Activated B cell treated with CpG ODN at 0.5 μM for 24 hours (primary cell): ENCODE data around the gene ABLIM2. TPM values are rescaled to one million over a fixed set of nuclear protein-coding genes. Genes with fewer than 3 reads are reported as not detected.

Experiments
- ATAC-seq: fragments of 200-7000 bp; cut with Tn5 transposase; one replicate; pipeline ENCODE4 v1.10.0; 2021; ENCODE audit warnings: low read depth, mild to moderate bottlenecking, moderate library complexity
- CTCF ChIA-PET: fragments of 350-600 bp; sonication (Branson Sonifier 250); formaldehyde crosslinking; loops from one replicate; lab custom pipeline; 2021; ENCODE audit warnings: antibody characterized with exemption; lab: Charles Lee
- POLR2A ChIA-PET: fragments of 350-600 bp; sonication (Branson Sonifier 250); formaldehyde crosslinking; loops from one replicate; lab custom pipeline; 2021; ENCODE audit warnings: antibody characterized with exemption; lab: Charles Lee
- DNase-seq: peaks from one replicate; pipeline ENCODE4 v3.0.0; 2022
- H3K27ac Mint-ChIP-seq: one replicate; pipeline ENCODE4 v1.8.0; 2020; ENCODE audit warnings: mixed read lengths
- H3K27me3 Mint-ChIP-seq: one replicate; pipeline ENCODE4 v1.8.0; 2021; ENCODE audit warnings: mixed read lengths
- H3K36me3 Mint-ChIP-seq: one replicate; pipeline ENCODE4 v1.8.0; 2021; ENCODE audit warnings: low read depth, mixed read lengths
- H3K4me1 Mint-ChIP-seq: one replicate; pipeline ENCODE4 v1.8.0; 2021; ENCODE audit warnings: mixed read lengths
- H3K4me3 Mint-ChIP-seq: one replicate; pipeline ENCODE4 v1.8.0; 2020; ENCODE audit warnings: mild to moderate bottlenecking, mixed read lengths
- H3K9me3 Mint-ChIP-seq: one replicate; pipeline ENCODE4 v1.8.0; 2020; ENCODE audit warnings: mixed read lengths
- intact Hi-C: fragments of 100-400 bp; cut with micrococcal nuclease; formaldehyde crosslinking; loops from one replicate; pipeline ENCODE4 v1.15.1; 2024
- total RNA-seq: library from RNA; stranded (reverse); gene quantifications from 2 replicates; pipeline ENCODE4 v1.2.3, GENCODE V29; 2022
- TF ChIP-seq, protein P1 (sequence below): fragments of 200-600 bp; IDR thresholded peaks from one replicate; pipeline ENCODE4 v1.8.0; 2022; ENCODE audit warnings: antibody characterized with exemption, mild to moderate bottlenecking

Gene ABLIM2
- total RNA-seq, 1 donor from 2014 or later: 5.2 TPM

DNA sequence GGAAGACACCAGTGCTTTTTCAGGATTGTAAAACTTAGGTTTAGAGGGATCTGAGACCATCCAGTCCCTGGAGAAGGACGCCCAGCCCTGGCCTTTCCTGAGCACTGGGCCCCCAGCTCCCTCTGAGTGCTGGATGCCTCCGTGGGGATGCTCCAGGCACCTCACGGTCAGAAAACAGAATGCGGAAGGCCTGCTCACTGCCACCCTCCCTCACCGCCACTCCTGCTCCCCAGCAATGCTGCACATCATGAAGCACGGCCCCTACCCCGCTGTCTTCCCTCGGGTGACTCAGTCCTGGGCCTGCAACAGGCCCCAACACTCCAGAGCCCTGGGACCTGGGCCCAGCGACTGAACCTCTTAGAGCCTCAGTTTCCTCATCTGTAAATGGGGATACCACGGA, 26.2 kb downstream of the ABLIM2 start:
- Mint-ChIP-seq H3K4me1 (peaks cover 4% of the 10 kb centered on the region), H3K36me3 (no peaks in the 10 kb centered on the region), H3K4me3 (no peak overlapping the region), H3K27me3 (peaks cover 18% of the 10 kb centered on the region), H3K27ac (no peak overlapping the region), H3K9me3 (no peaks in the 10 kb centered on the region)
- POLR2A ChIA-PET: no interaction called here
- intact Hi-C loops: no loop called here
- CTCF ChIA-PET: no interaction called here
- TF ChIP-seq, protein P1, sequence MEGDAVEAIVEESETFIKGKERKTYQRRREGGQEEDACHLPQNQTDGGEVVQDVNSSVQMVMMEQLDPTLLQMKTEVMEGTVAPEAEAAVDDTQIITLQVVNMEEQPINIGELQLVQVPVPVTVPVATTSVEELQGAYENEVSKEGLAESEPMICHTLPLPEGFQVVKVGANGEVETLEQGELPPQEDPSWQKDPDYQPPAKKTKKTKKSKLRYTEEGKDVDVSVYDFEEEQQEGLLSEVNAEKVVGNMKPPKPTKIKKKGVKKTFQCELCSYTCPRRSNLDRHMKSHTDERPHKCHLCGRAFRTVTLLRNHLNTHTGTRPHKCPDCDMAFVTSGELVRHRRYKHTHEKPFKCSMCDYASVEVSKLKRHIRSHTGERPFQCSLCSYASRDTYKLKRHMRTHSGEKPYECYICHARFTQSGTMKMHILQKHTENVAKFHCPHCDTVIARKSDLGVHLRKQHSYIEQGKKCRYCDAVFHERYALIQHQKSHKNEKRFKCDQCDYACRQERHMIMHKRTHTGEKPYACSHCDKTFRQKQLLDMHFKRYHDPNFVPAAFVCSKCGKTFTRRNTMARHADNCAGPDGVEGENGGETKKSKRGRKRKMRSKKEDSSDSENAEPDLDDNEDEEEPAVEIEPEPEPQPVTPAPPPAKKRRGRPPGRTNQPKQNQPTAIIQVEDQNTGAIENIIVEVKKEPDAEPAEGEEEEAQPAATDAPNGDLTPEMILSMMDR: no peak
- ATAC-seq (no peak), DNase-seq (no peak)

DNA sequence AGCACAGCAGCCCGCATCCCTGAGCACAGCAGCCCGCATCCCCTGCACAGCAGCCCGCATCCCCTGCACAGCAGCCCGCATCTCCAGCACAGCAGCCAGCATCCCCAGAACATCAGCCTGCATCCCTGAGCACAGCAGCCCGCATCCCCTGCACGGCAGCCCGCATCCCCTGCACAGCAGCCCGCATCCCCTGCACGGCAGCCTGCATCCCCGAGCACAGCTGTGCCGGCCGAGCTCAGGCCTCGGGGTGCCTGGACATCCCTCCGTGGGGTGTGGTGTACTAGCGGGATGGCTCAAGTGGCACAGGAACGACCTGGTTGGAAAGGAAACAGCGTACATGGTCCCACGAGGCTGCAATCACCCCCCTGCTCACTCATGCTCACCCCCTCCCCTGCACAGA, 26.8 kb downstream of the ABLIM2 start:
- DNase-seq (no peak), ATAC-seq (no peak)
- TF ChIP-seq, protein P1: no peak
- POLR2A ChIA-PET: no interaction called here
- intact Hi-C loops: no loop called here
- Mint-ChIP-seq H3K36me3 (no peaks in the 10 kb centered on the region), H3K27me3 (peaks cover 18% of the 10 kb centered on the region), H3K9me3 (no peaks in the 10 kb centered on the region), H3K4me1 (peaks cover 4% of the 10 kb centered on the region), H3K4me3 (no peak overlapping the region), H3K27ac (no peak overlapping the region)
- CTCF ChIA-PET: no interaction called here

DNA sequence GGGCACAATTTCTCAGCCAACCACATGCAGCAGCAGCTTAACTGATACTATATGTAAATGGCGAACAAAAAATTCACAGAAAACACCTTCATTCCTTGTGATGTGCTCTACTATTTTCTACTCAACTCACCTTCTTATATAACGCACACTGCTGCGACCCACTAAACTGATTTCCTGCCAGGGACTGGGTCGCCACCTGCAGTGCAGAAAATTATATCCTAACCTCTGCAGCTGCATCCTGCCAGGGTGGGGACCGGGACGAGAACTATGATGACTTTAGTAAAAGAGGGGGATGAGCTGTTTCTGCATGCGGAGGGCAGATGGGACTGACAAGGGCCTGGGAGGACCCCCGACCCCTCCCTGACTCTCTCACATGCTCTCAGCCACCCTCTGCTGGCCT, 27.4 kb downstream of the ABLIM2 start:
- peaks cover 4% of the 10 kb centered on the region for H3K4me1 Mint-ChIP-seq
- TF ChIP-seq, protein P1: no peak

DNA sequence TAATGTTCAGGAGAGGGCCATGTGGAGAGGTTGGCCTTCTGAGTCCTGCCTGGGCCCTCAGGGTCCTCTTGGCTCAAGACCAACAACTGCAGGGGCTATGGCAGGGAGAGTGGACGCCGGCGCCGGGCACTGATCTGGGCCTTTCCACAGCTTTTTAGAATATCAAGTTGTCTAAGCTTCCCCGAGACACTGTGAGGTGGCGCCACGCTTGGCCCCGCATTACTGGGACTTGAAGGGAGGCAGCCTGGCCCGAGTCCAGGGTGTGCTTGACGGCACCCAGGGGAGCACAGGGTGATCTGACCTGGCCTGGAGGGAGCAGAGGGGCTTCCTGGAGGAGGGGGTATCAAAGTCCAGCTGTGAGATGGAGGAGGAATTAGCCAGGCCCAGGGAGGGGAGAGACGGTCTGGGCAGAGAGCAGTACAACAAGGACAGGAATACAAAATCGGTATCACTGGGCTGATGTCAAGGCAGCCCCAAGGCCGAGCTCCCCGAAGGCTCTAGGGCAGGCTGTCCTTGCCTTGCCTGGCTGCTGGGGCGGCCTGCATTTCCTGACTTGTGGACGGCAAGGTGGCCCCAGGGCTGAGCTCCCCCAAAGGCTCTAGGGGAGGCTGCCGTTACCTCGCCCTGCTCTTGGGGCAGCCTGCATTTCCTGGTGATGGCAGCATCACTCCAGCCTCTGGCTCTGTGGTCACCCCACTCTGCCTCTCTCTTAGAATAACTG, 28.1 kb downstream of the ABLIM2 start:
- intact Hi-C loops: no loop called here

More for the DNA sequence above, 27.4 kb downstream of the ABLIM2 start:
- H3K4me3 Mint-ChIP-seq: no peak overlapping the region
- peaks cover 18% of the 10 kb centered on the region for H3K27me3 Mint-ChIP-seq
- ChIA-PET POLR2A (no interaction called here), CTCF (no interaction called here)
- DNase-seq (no peak), ATAC-seq (no peak)
- intact Hi-C loops: no loop called here
- H3K36me3 Mint-ChIP-seq: no peaks in the 10 kb centered on the region
- H3K27ac Mint-ChIP-seq: no peak overlapping the region
- no peaks in the 10 kb centered on the region for H3K9me3 Mint-ChIP-seq

DNA sequence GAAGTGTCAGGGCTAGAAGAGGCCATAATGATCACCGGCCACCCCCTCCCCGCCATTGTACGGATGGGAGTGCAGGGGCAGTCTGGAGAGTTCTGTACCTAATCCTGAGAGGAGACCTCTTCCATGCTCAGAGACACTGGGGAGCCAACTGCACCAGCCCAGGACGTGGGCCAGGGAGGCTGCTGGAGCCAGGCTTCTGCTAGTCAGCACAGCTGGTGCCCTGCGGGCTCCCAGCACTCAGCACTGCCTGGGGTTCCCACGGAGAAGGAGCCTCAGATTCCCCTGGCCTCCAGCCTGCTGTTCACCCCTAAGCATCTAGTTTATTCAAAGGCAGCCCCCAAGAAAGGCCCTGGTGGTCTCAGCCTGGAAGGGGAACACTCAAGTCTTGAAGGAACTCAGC, 28.8 kb downstream of the ABLIM2 start:
- intact Hi-C loops: no loop called here
- Mint-ChIP-seq H3K9me3 (no peaks in the 10 kb centered on the region), H3K27me3 (peaks cover 14% of the 10 kb centered on the region), H3K4me3 (no peak overlapping the region), H3K36me3 (no peaks in the 10 kb centered on the region), H3K27ac (no peak overlapping the region), H3K4me1 (peaks cover 4% of the 10 kb centered on the region)
- ChIA-PET CTCF (no interaction called here), POLR2A (no interaction called here)
- no peak for DNase-seq
- ATAC-seq: no peak
- TF ChIP-seq, protein P1: no peak

More for the DNA sequence above, 28.1 kb downstream of the ABLIM2 start:
- ChIA-PET CTCF (no interaction called here), POLR2A (no interaction called here)
- Mint-ChIP-seq H3K4me1 (peaks cover 4% of the 10 kb centered on the region), H3K4me3 (no peak overlapping the region), H3K27me3 (peaks cover 18% of the 10 kb centered on the region), H3K9me3 (no peaks in the 10 kb centered on the region), H3K36me3 (no peaks in the 10 kb centered on the region), H3K27ac (no peak overlapping the region)
- TF ChIP-seq, protein P1: no peak
- no peak for ATAC-seq
- DNase-seq: no peak
